ENCODE measurements around the gene GRM5.

The GRM5 gene

GRCh38 chr11:88617226-88617625, 448.6 kb downstream of the GRM5 start:
- no peak for DNase-seq (ENCODE audit: low read depth)

- no peak for DNase-seq (ENCODE audit: low read depth)
Measured at GRCh38 chr11:88604260-88604659, 461.5 kb downstream of the GRM5 start.

DNA sequence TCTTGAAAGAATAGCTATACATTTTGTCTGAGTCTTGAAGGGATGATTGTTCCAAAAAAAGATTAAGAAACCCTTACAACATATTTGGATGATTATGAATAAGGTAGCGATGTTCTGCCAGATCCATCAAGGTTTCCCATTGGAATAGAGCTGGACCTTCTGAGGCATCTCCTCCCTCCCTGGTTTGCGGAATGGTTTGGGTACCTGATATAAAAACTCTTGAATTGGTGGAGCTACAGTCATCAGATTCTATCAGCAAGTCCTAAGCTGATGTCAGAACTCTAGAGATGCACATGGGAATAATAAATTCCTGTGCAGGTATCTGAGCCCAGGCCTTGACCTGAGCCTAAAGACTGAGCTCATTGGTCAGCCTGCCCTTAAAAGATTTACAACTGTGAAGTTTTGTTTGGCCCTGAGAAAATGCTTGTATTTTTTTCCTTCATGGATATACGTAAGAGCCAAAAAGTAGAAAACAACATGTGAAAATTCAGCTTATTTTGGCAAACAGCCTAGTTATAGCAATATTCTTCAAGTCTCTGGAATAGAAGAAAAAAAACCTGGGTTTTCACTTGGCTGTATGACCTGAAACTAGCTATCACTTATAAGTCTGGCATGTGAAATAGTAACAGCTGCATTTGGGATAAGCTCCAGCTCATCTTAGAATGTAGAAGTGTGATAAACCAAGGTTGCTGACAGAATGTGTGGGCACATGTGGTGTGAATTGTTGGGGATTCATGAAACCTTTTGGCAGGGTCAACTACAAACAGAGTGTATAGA, 462.5 kb downstream of the GRM5 start:
- no peak for DNase-seq (ENCODE audit: low read depth)

DNA sequence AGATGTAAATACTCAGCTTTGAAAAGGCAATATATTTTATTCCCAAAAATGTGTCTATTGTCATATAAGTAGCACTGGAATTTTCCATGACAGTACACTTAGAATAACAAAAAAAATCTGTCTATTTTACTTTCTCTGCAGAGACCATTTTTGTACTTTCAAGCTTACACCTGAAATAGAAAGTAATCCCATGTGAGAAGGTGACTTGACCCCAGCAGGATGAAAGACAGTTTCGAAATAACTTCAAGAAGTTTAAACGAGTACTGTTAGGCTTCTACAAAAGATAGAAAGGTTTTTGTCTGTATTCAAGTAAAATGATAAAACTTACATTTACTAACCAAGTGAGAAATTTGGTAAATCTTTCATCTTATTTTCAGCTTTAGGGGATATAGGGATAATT, 468.4 kb downstream of the GRM5 start:
- DNase-seq (ENCODE audit: low read depth), result no peak

DNA sequence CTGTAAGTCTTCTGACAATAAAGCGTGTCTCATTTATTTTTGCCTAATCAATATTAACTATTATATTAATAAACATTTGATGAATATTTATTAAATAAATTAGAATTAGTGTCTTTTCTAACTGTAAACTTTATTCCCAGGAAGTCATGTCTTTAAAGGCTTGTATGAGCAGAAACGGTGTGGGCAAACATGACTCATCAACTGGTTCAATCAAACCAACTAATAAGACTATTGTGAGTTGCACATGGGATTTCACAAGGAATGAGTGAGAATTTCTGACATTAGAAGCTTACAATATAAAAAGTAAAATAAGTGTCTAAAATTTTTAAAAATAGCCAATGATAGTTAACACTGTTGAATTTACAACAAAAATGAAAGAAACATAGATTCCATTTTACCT, 469.0 kb downstream of the GRM5 start:
- no peak for DNase-seq (ENCODE audit: low read depth)

DNA sequence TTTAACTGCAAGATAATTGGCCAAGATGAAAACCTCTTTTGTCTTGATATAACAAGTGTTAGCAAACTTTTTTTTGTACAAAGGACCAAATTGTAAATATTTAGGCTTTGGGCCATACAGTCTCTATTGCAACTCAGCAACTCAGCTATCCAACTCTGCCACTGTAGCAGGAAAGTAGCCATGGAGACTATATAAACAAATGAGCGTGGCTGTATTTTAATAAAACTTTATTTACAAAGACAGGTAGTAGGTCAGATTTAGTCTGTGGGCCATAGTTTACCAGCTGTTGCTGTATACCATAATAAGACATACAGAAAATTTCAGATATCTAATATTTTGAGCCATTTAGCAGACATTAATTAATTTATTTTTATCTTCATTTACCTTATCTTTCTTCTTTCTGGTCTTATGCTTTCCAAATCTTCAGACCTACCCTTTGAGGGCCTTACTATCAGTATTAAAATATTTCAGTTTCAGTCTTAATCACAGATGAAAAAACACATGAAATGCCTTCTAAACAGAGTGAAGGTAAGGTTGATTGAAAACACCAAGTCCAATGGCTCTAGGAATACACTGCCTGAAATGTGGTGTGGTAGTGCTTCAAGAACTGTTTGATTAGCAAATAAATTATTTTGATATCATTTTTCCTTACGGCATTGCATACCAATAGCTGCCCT, 471.4 kb downstream of the GRM5 start:
- no peak for DNase-seq (ENCODE audit: low read depth)

GRCh38 chr11:88590361-88590760, 475.4 kb downstream of the GRM5 start:
- DNase-seq (ENCODE audit: low read depth), result no peak

GRCh38 chr11:88583251-88583650, 482.5 kb downstream of the GRM5 start:
- no peak for DNase-seq (ENCODE audit: low read depth)

- DNase-seq (ENCODE audit: low read depth), result no peak
Measured at GRCh38 chr11:88579466-88579865, 486.3 kb downstream of the GRM5 start.

DNA sequence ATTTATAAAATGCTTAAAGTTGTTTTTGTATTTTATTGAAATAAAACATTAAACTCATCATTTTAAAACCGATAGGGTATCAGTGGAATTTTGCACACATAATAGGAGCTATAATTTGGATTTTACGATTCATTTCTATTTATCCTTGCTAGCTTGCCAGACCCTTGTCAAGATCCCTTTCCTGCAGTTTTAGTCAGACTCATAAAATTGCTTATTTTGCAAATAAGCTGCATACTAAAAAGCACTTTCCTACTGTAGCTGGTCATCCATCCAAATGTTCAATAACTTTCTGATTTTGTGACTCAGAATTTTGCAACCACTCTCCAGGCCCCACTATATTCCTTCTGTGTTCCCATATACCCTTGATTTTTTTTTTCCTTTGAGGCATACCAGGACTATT, 489.0 kb downstream of the GRM5 start:
- DNase-seq (ENCODE audit: low read depth), result no peak

DNA sequence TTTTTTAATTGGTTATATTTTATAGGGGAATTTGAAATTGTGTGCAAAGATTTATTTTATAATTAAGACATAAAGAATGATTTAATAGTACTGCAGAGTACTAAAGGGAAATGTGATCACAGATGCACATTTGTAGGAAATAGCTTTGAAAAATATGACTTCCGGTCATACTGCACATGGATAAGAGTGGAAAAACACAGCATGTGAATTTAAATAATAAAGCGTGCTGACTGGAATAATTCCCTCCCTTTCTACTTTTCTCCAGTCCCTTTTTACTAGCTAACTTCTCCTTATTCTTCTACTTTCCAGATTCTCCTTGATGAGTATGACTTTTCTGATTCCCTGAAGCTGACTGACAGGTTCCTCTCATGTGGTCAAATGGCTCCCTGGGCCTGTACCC, 489.9 kb downstream of the GRM5 start:
- DNase-seq (ENCODE audit: low read depth), result no peak

DNA sequence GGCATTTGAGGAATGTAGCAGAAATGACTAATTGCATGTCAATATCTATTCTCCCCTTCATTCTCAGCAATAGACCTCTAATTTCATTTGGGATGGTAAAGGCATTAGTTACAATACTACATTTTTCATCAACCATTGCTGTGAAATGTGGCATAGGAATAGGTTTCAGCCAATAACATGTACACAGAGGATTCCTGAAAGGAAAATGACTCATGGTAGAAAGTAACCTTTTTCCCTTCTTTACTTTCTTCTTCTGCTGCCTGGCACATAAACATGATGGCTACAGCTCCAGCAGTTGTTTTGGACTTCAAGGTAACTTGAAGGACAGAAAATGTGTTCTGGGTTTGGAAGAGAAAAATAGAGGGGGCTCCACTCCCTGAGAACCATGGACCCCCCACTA, 496.4 kb downstream of the GRM5 start:
- no peak for DNase-seq (ENCODE audit: low read depth)

- no peak for DNase-seq (ENCODE audit: low read depth)
Measured at GRCh38 chr11:88555829-88556202, 510.0 kb downstream of the GRM5 start.

GRCh38 chr11:88555018-88555828, 510.6 kb downstream of the GRM5 start:
- no peak for DNase-seq (ENCODE audit: low read depth)

- DNase-seq (ENCODE audit: low read depth), result no peak
Measured at GRCh38 chr11:88553204-88553603, 512.6 kb downstream of the GRM5 start.

DNA sequence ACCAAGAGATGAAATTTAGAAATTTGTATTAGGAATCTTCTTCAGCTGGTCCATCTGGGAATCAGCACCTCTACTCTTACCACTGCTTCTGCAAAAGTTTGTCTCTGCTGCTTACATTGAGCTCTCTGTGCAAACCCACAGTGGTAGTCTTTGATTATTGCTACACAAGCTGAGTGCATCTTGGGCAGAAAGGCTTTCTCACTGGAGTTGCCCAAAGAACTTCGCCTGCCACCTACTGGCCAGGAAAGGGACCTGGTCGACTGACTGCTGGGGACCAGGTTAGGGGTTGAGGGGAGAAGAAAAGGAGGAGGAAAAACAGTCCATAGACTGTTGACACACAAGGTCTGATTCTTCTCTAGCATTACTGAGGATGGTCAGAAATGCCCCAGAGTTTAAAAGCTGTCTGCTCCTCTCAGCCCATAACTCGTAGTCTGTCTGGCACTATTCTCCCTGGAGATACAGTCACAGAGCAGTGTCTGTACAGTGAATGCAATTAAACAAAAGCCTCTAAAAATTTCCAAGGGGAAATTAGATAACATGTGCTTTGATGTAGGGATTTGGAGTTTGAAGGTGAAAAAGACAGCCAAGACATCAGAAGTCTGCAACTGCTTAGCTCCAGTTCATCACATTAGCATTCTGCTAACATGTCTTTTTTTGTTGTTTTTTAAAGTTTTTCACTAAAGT, 513.3 kb downstream of the GRM5 start:
- peak; percentile 36 for DNase-seq (ENCODE audit: low read depth)

- DNase-seq (ENCODE audit: low read depth), result no peak
Measured at GRCh38 chr11:88544656-88545280, 521.0 kb downstream of the GRM5 start.

DNA sequence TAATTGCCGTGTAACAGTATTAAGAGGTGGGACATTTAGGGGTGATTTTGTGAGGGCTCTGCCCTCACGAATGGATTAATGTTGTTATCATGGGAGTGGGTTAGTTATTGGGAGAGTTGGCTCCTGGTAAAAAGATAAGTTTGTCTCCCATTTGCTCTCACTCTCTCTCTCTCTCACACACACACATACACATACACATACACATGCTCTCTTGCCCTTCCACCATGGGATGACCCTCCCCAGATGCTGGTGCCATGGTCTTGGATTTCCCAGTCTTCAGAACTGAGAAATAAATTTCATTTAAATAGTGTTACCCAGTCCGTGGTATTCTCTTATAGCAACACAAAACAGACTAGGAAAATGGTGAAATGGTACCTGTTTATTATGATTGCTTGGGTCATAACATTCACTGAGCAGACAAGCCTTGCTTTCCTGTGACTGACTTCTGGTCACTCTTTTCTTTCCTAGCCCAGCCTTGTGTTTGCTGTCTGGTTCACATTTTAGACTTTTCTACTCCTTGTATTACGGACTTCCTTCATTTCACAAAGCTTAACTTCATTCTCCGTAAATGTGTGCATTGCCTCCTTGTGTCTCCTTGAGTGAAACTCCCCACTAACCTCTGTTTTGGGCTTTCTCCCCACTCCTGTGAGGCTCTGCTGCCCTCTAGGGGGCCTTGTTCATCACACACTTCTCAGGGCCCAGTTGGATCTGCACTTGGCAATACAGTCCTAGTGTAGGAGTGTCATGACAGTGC, 521.7 kb downstream of the GRM5 start:
- peak; percentile 67 for DNase-seq (ENCODE audit: low read depth)

- DNase-seq (ENCODE audit: low read depth), result no peak
Measured at GRCh38 chr11:88541006-88541405, 524.8 kb downstream of the GRM5 start.

- DNase-seq (ENCODE audit: low read depth), result no peak
Measured at GRCh38 chr11:88538098-88538497, 527.7 kb downstream of the GRM5 start.

GRCh38 chr11:88537613-88538012, 528.2 kb downstream of the GRM5 start:
- DNase-seq (ENCODE audit: low read depth), result no peak
